Prostate gland (tissue), 2 donors: ENCODE data around the gene MYO1A.

Experiments used
- CTCF ChIP-seq, 4 experiments: fragments of 200-600 bp in 2 of 4; fragments of 450-650 bp in 2 of 4; sonication (generic) in 2 of 4; IDR thresholded peaks; 1 replicate in 3 of 4; 2 replicates in 1 of 4; pipeline ENCODE4 v1.5.1; 2016 to 2019; ENCODE audit warnings: antibody characterized with exemption in 4 of 4, mild to moderate bottlenecking in 2 of 4, moderate library complexity in 2 of 4
- POLR2A ChIP-seq: fragments of 450-650 bp; IDR thresholded peaks from one replicate; pipeline ENCODE4 v1.6.1; 2016; ENCODE audit warnings: antibody characterized with exemption, mild to moderate bottlenecking
- POLR2AphosphoS5 ChIP-seq: sonication (generic); formaldehyde crosslinking; IDR thresholded peaks from one replicate; pipeline ENCODE4 v1.6.1; 2017; ENCODE audit warnings: antibody characterized with exemption

GRCh38 chr12:57010627-57011247 is 39.2 kb downstream of the MYO1A start:
- TF ChIP-seq CTCF (IDR thresholded peaks at IDR 0.05) (no peak), POLR2A (no peak), POLR2AphosphoS5 (no peak)
